Measurements from ENCODE around the gene DLG1.

DLG1 gene

GRCh38 chr3:197244751-197245150 is 53.7 kb downstream of the DLG1 start:
- TF ChIP-seq TEAD4 (IDR thresholded peaks at IDR 0.05) (no peak), USF1 (IDR thresholded peaks at IDR 0.05) (no peak), TAF1 (IDR thresholded peaks at IDR 0.05; ENCODE audit: low read depth) (no peak), EP300 (IDR thresholded peaks at IDR 0.05; ENCODE audit: borderline replicate concordance) (no peak), FOXM1 (IDR thresholded peaks at IDR 0.05; ENCODE audit: borderline replicate concordance, low read depth) (no peak), YY1 (IDR thresholded peaks at IDR 0.05; ENCODE audit: low read depth) (no peak), REST (IDR thresholded peaks at IDR 0.05; ENCODE audit: low read depth) (no peak), ZBTB7A (IDR thresholded peaks at IDR 0.05; ENCODE audit: low read depth) (no peak), CEBPB (IDR thresholded peaks at IDR 0.05) (no peak), TCF12 (IDR thresholded peaks at IDR 0.05; ENCODE audit: low read depth) (no peak), MAX (IDR thresholded peaks at IDR 0.05) (no peak), EGR1 (IDR thresholded peaks at IDR 0.05) (no peak), RAD21 (IDR thresholded peaks at IDR 0.05; ENCODE audit: low read depth) (no peak), CREB1 (IDR thresholded peaks at IDR 0.05; ENCODE audit: low read depth) (no peak), NFIC (IDR thresholded peaks at IDR 0.05) (no peak)

- peak; percentile 44; the same call in 1 of the 2 replicates for TF ChIP-seq USF1 (IDR thresholded peaks at IDR 0.05)
- TF ChIP-seq NFIC (IDR thresholded peaks at IDR 0.05), result no peak
- no peak for TF ChIP-seq CREB1 (IDR thresholded peaks at IDR 0.05; ENCODE audit: low read depth)
- no peak for TF ChIP-seq TCF12 (IDR thresholded peaks at IDR 0.05; ENCODE audit: low read depth)
- TF ChIP-seq YY1 (IDR thresholded peaks at IDR 0.05; ENCODE audit: low read depth), result no peak
- no peak for TF ChIP-seq REST (IDR thresholded peaks at IDR 0.05; ENCODE audit: low read depth)
Observed at GRCh38 chr3:197242784-197243432, 55.5 kb downstream of the DLG1 start.

GRCh38 chr3:197241173-197241572 is 57.2 kb downstream of the DLG1 start:
- TF ChIP-seq REST (IDR thresholded peaks at IDR 0.05; ENCODE audit: low read depth) (no peak), FOXM1 (IDR thresholded peaks at IDR 0.05; ENCODE audit: borderline replicate concordance, low read depth) (no peak), TAF1 (IDR thresholded peaks at IDR 0.05; ENCODE audit: low read depth) (no peak), ZBTB7A (IDR thresholded peaks at IDR 0.05; ENCODE audit: low read depth) (no peak), CREB1 (IDR thresholded peaks at IDR 0.05; ENCODE audit: low read depth) (no peak), EGR1 (IDR thresholded peaks at IDR 0.05) (no peak), CEBPB (IDR thresholded peaks at IDR 0.05) (no peak), EP300 (IDR thresholded peaks at IDR 0.05; ENCODE audit: borderline replicate concordance) (no peak), TEAD4 (IDR thresholded peaks at IDR 0.05) (no peak), USF1 (IDR thresholded peaks at IDR 0.05) (no peak), TCF12 (IDR thresholded peaks at IDR 0.05; ENCODE audit: low read depth) (no peak), YY1 (IDR thresholded peaks at IDR 0.05; ENCODE audit: low read depth) (no peak), NFIC (IDR thresholded peaks at IDR 0.05) (no peak), MAX (IDR thresholded peaks at IDR 0.05) (no peak)

GRCh38 chr3:197239857-197240256 is 58.6 kb downstream of the DLG1 start:
- TF ChIP-seq YY1 (IDR thresholded peaks at IDR 0.05; ENCODE audit: low read depth) (no peak), EP300 (IDR thresholded peaks at IDR 0.05; ENCODE audit: borderline replicate concordance) (no peak)
